Measurements from ENCODE around the gene GRID1.
A peak's percentile ranks its signal among the peaks of the same experiment; 100 is the strongest.

Gene GRID1

GRCh38 chr10:86399879-86400704 lies 33.5 kb upstream of the GRID1 start:
- peak; percentile 87 for DNase-seq (ENCODE audit: insufficient read length, low spot score)
- TF ChIP-seq, protein P1, sequence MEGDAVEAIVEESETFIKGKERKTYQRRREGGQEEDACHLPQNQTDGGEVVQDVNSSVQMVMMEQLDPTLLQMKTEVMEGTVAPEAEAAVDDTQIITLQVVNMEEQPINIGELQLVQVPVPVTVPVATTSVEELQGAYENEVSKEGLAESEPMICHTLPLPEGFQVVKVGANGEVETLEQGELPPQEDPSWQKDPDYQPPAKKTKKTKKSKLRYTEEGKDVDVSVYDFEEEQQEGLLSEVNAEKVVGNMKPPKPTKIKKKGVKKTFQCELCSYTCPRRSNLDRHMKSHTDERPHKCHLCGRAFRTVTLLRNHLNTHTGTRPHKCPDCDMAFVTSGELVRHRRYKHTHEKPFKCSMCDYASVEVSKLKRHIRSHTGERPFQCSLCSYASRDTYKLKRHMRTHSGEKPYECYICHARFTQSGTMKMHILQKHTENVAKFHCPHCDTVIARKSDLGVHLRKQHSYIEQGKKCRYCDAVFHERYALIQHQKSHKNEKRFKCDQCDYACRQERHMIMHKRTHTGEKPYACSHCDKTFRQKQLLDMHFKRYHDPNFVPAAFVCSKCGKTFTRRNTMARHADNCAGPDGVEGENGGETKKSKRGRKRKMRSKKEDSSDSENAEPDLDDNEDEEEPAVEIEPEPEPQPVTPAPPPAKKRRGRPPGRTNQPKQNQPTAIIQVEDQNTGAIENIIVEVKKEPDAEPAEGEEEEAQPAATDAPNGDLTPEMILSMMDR (IDR thresholded peaks at IDR 0.05; ENCODE audit: insufficient read depth, missing control alignments) = peak; percentile 88
- FAIRE-seq = no peak

GRCh38 chr10:86399514-86399878 lies 32.9 kb upstream of the GRID1 start:
- TF ChIP-seq, protein P1 (IDR thresholded peaks at IDR 0.05; ENCODE audit: insufficient read depth, missing control alignments) = no peak
- no peak for FAIRE-seq
- no peak for DNase-seq (ENCODE audit: insufficient read length, low spot score)

DNA sequence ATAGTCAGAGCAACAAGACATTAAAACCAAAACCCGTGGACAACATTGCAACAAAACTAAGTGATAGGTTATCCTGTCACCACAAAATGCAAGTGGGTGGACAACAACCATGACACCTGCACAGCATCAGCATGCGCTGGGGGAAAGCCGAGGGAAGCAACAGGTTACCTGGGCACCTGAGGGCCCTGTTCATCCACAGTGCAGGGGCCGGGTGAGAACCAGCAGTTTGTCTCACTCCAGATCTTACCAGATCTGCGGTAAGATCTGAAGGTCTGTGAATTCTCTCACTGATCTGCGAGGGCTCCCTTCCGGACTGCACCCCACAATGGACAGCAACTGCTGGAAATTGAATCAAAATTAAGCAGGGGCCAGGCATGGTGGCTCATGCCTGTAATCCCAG lies 30.5 kb upstream of the GRID1 start:
- DNase-seq (ENCODE audit: insufficient read length, low spot score) (no peak), FAIRE-seq (no peak)
- TF ChIP-seq, protein P1 (IDR thresholded peaks at IDR 0.05; ENCODE audit: insufficient read depth, missing control alignments) = no peak

- DNase-seq (ENCODE audit: insufficient read length, low spot score) (peak; percentile 52), FAIRE-seq (no peak)
- TF ChIP-seq, protein P1 (IDR thresholded peaks at IDR 0.05; ENCODE audit: insufficient read depth, missing control alignments) = no peak
Observed at GRCh38 chr10:86393862-86394455, 27.4 kb upstream of the GRID1 start.

DNA sequence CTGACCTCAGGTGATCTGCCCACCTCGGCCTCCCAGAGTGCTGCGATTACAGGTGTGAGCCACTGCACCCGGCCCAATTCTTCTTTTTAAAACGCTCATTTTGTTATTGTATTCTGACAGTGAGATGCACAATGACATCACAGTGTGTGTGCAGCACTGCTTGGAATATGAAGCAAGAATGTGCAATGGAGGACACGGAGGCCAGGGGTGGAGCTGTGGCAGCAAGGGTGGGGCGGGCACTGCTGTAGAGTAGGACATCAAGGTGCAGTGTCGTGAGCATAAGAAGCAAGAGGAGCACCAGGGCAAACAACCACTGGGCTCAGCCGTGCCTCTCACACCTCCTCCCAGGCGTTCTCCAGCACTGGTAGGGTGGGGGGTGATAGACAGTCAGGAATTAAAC lies 26.8 kb upstream of the GRID1 start:
- no peak for DNase-seq (ENCODE audit: insufficient read length, low spot score)
- no peak for FAIRE-seq
- TF ChIP-seq, protein P1 (IDR thresholded peaks at IDR 0.05; ENCODE audit: insufficient read depth, missing control alignments) = no peak

- TF ChIP-seq, protein P1 (IDR thresholded peaks at IDR 0.05; ENCODE audit: insufficient read depth, missing control alignments) = no peak
- FAIRE-seq (no peak), DNase-seq (ENCODE audit: insufficient read length, low spot score) (no peak)
Observed at GRCh38 chr10:86392723-86393094, 26.1 kb upstream of the GRID1 start.
